ENCODE data around the gene HAUS3.

DNA sequence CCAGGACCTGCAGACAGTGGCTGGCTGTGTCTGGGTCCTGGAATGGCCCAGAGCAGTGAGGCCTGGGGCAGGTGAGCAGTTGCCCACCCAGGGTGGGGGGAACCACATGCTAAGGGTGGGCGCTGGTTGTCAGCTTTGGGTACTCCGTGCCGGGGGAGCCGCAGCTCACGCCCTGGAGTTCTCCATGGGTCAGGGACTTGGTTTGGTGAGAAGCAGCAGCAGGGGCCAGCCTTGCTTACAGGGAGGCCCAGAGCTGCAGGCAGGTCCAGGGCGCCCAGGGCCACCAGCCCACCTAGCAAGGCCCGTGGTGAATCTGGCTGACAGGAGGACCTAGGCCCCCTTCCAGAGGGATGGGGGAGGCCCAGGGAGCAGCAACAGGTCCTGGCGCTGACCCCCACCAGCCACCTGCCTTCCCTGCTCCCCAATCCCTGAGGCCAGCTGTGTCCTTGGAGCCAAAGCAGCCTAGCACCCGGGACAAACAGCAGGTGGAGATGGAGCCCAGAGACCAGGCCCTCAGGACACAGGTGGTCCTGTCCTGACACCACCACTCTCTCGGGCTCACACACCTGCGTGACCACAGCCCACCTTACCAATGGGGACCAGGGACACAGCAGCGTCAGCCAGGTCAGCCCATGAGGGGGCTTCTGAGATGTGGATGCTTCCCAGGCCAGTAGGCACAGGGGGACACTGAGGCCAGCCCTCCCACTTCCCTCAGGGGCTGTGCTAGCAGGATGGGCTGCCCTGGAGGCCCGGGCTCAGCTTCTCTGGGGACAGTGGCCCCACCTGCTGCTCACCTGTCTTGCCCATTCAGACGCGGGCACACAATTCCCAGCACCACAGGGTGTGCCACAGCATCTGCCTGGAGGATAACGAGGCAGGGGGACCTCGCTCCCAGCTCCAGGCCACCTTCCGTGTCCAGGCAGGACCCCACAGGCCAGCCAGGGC, 16.4 kb upstream of the HAUS3 start:
- TF ChIP-seq EHMT2 (IDR thresholded peaks at IDR 0.05; ENCODE audit: borderline replicate concordance, low read depth, low read length) (no peak), SMC3 (IDR thresholded peaks at IDR 0.05; ENCODE audit: low read length) (no peak), ZFP62 (CRISPR knock-in tag; IDR thresholded peaks at IDR 0.05) (no peak), ZNF496 (CRISPR knock-in tag; IDR thresholded peaks at IDR 0.05; ENCODE audit: insufficient replicate concordance) (no peak), MYNN (CRISPR knock-in tag; IDR thresholded peaks at IDR 0.05; ENCODE audit: low read depth) (no peak), RFX5 (IDR thresholded peaks at IDR 0.05; ENCODE audit: low read depth, low read length) (no peak), PHF8 (CRISPR knock-in tag; IDR thresholded peaks at IDR 0.05) (no peak), JUNB (CRISPR knock-in tag; IDR thresholded peaks at IDR 0.05; ENCODE audit: borderline replicate concordance) (no peak), ARID2 (CRISPR knock-in tag; IDR thresholded peaks at IDR 0.05; ENCODE audit: borderline replicate concordance) (no peak), ATF1 (CRISPR knock-in tag; IDR thresholded peaks at IDR 0.05) (no peak)
- TF ChIP-seq, protein P1, sequence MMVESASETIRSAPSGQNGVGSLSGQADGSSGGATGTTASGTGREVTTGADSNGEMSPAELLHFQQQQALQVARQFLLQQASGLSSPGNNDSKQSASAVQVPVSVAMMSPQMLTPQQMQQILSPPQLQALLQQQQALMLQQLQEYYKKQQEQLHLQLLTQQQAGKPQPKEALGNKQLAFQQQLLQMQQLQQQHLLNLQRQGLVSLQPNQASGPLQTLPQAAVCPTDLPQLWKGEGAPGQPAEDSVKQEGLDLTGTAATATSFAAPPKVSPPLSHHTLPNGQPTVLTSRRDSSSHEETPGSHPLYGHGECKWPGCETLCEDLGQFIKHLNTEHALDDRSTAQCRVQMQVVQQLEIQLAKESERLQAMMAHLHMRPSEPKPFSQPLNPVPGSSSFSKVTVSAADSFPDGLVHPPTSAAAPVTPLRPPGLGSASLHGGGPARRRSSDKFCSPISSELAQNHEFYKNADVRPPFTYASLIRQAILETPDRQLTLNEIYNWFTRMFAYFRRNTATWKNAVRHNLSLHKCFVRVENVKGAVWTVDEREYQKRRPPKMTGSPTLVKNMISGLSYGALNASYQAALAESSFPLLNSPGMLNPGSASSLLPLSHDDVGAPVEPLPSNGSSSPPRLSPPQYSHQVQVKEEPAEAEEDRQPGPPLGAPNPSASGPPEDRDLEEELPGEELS (CRISPR knock-in tag; IDR thresholded peaks at IDR 0.05), result no peak
- TF ChIP-seq, protein P2, sequence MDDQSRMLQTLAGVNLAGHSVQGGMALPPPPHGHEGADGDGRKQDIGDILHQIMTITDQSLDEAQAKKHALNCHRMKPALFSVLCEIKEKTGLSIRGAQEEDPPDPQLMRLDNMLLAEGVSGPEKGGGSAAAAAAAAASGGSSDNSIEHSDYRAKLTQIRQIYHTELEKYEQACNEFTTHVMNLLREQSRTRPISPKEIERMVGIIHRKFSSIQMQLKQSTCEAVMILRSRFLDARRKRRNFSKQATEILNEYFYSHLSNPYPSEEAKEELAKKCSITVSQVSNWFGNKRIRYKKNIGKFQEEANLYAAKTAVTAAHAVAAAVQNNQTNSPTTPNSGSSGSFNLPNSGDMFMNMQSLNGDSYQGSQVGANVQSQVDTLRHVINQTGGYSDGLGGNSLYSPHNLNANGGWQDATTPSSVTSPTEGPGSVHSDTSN (CRISPR knock-in tag; IDR thresholded peaks at IDR 0.05; ENCODE audit: borderline replicate concordance), result no peak
- TF ChIP-seq, protein P3, sequence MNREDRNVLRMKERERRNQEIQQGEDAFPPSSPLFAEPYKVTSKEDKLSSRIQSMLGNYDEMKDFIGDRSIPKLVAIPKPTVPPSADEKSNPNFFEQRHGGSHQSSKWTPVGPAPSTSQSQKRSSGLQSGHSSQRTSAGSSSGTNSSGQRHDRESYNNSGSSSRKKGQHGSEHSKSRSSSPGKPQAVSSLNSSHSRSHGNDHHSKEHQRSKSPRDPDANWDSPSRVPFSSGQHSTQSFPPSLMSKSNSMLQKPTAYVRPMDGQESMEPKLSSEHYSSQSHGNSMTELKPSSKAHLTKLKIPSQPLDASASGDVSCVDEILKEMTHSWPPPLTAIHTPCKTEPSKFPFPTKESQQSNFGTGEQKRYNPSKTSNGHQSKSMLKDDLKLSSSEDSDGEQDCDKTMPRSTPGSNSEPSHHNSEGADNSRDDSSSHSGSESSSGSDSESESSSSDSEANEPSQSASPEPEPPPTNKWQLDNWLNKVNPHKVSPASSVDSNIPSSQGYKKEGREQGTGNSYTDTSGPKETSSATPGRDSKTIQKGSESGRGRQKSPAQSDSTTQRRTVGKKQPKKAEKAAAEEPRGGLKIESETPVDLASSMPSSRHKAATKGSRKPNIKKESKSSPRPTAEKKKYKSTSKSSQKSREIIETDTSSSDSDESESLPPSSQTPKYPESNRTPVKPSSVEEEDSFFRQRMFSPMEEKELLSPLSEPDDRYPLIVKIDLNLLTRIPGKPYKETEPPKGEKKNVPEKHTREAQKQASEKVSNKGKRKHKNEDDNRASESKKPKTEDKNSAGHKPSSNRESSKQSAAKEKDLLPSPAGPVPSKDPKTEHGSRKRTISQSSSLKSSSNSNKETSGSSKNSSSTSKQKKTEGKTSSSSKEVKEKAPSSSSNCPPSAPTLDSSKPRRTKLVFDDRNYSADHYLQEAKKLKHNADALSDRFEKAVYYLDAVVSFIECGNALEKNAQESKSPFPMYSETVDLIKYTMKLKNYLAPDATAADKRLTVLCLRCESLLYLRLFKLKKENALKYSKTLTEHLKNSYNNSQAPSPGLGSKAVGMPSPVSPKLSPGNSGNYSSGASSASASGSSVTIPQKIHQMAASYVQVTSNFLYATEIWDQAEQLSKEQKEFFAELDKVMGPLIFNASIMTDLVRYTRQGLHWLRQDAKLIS (CRISPR knock-in tag; IDR thresholded peaks at IDR 0.05), result no peak
- TF ChIP-seq, protein P4, sequence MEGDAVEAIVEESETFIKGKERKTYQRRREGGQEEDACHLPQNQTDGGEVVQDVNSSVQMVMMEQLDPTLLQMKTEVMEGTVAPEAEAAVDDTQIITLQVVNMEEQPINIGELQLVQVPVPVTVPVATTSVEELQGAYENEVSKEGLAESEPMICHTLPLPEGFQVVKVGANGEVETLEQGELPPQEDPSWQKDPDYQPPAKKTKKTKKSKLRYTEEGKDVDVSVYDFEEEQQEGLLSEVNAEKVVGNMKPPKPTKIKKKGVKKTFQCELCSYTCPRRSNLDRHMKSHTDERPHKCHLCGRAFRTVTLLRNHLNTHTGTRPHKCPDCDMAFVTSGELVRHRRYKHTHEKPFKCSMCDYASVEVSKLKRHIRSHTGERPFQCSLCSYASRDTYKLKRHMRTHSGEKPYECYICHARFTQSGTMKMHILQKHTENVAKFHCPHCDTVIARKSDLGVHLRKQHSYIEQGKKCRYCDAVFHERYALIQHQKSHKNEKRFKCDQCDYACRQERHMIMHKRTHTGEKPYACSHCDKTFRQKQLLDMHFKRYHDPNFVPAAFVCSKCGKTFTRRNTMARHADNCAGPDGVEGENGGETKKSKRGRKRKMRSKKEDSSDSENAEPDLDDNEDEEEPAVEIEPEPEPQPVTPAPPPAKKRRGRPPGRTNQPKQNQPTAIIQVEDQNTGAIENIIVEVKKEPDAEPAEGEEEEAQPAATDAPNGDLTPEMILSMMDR (CRISPR knock-in tag; IDR thresholded peaks at IDR 0.05), result no peak

Measured in HepG2 (cell line).